Measurements from ENCODE around the gene FADS1. TPM values are rescaled to one million over a fixed set of nuclear protein-coding genes. Genes with fewer than 3 reads are reported as not detected.
A peak's percentile ranks its signal among the peaks of the same experiment; 100 is the strongest.

FADS1 gene
- total and polyA plus RNA-seq, 2 experiments from 2014 or later = 74.9 to 119 TPM

- no peak overlapping the region for H3K27ac Mint-ChIP-seq
- no peaks in the 10 kb centered on the region; the same call in 1 of the 2 replicates for H3K4me1 ChIP-seq (ENCODE audit: insufficient read depth)
- no peaks in the 10 kb centered on the region for H3K79me2 ChIP-seq (replicated peaks; ENCODE audit: insufficient read depth)
- ATAC-seq = no peak
- no peaks in the 10 kb centered on the region for H3K36me3 ChIP-seq (ENCODE audit: insufficient read depth)
- TF ChIP-seq POLR2AphosphoS5 (IDR thresholded peaks at IDR 0.05; ENCODE audit: low read depth) (no peak), EZH2 (IDR thresholded peaks at IDR 0.05; ENCODE audit: low read depth, unreplicated experiment) (no peak), CTCF (conservative IDR thresholded peaks at IDR 0.05; ENCODE audit: low read depth in 2 of 2) (peak in 1 of 2 experiments; percentile 17; a peak in 2 of 4 replicates), REST (IDR thresholded peaks at IDR 0.05; ENCODE audit: unreplicated experiment) (no peak)
- peaks cover 3% of the 10 kb centered on the region; the same call in 1 of the 3 replicates for H3K36me3 Mint-ChIP-seq (ENCODE audit: low read depth)
- 0 out of 3 replicates have a peak, but pooled peaks cover 3% of the 10 kb centered on the region for H3K9me3 Mint-ChIP-seq
- H3K27ac ChIP-seq (ENCODE audit: low read depth) = no peak overlapping the region
- H3K4me3 ChIP-seq = no peak overlapping the region
- H3K27me3 ChIP-seq (ENCODE audit: insufficient read depth) = no peaks in the 10 kb centered on the region
- no peak overlapping the region for H2AFZ ChIP-seq
- peaks cover 14% of the 10 kb centered on the region for H3K27me3 Mint-ChIP-seq (ENCODE audit: insufficient read depth, low read depth, poor library complexity)
- H3K4me1 Mint-ChIP-seq = peaks cover 14% of the 10 kb centered on the region
- H3K4me3 Mint-ChIP-seq = no peak overlapping the region
- no peak for DNase-seq (ENCODE audit: low spot score)
- no peaks in the 10 kb centered on the region for H3K9me2 ChIP-seq (ENCODE audit: insufficient read depth)
- no peak overlapping the region for H3K4me2 ChIP-seq
- no peaks in the 10 kb centered on the region; the same call in 1 of the 2 replicates for H4K20me1 ChIP-seq (replicated peaks; ENCODE audit: insufficient read depth)
- 0 out of 2 replicates have a peak, but pooled peaks cover 2% of the 10 kb centered on the region for H3F3A ChIP-seq (replicated peaks; ENCODE audit: low read depth)
Measured at GRCh38 chr11:61778357-61778886, 38.4 kb downstream of the FADS1 start.

- H3K4me1 Mint-ChIP-seq = peaks cover 14% of the 10 kb centered on the region
- no peaks in the 10 kb centered on the region for H3K9me2 ChIP-seq (ENCODE audit: insufficient read depth)
- H3K4me3 ChIP-seq = no peak overlapping the region
- peaks cover 3% of the 10 kb centered on the region; the same call in 1 of the 3 replicates for H3K36me3 Mint-ChIP-seq (ENCODE audit: low read depth)
- H3K27me3 ChIP-seq (ENCODE audit: insufficient read depth) = no peaks in the 10 kb centered on the region
- ATAC-seq (peak; percentile 70), DNase-seq (ENCODE audit: low spot score) (peak; percentile 84)
- no peak overlapping the region for H3K4me3 Mint-ChIP-seq
- TF ChIP-seq JUNB (IDR thresholded peaks at IDR 0.05; ENCODE audit: unreplicated experiment) (no peak), STAT1 (IDR thresholded peaks at IDR 0.05; ENCODE audit: unreplicated experiment) (no peak)
- H3K4me2 ChIP-seq = peak overlapping the region; percentile 48; the same call in 1 of the 2 replicates
- no peak overlapping the region for H2AFZ ChIP-seq
- H3K27me3 Mint-ChIP-seq (ENCODE audit: insufficient read depth, low read depth, poor library complexity) = peaks cover 10% of the 10 kb centered on the region
- no peak overlapping the region for H3K27ac ChIP-seq (ENCODE audit: low read depth)
- H3K9me3 Mint-ChIP-seq = 0 out of 3 replicates have a peak, but pooled peaks cover 3% of the 10 kb centered on the region
- no peak overlapping the region for H3K27ac Mint-ChIP-seq
- H3K36me3 ChIP-seq (ENCODE audit: insufficient read depth) = no peaks in the 10 kb centered on the region
- no peaks in the 10 kb centered on the region for H3K79me2 ChIP-seq (replicated peaks; ENCODE audit: insufficient read depth)
- 0 out of 2 replicates have a peak, but pooled peaks cover 2% of the 10 kb centered on the region for H3F3A ChIP-seq (replicated peaks; ENCODE audit: low read depth)
- no peaks in the 10 kb centered on the region; the same call in 1 of the 2 replicates for H3K4me1 ChIP-seq (ENCODE audit: insufficient read depth)
- no peaks in the 10 kb centered on the region; the same call in 1 of the 2 replicates for H4K20me1 ChIP-seq (replicated peaks; ENCODE audit: insufficient read depth)
Measured at GRCh38 chr11:61777234-61778090, 39.3 kb downstream of the FADS1 start.
